HG03460 (cell line): ENCODE results near the gene ZNF621.
"Not testable (repeated sequence)": the region's sequence is repeated elsewhere in the genome, so short reads cannot be mapped to it uniquely, and the experiment has no call there.

Experiments used
- ATAC-seq: cut with Tn5 transposase; IDR thresholded peaks from one replicate; pipeline ENCODE4 v1.9.1; 2021; ENCODE audit not compliant: unreplicated experiment

Gene ZNF621

DNA sequence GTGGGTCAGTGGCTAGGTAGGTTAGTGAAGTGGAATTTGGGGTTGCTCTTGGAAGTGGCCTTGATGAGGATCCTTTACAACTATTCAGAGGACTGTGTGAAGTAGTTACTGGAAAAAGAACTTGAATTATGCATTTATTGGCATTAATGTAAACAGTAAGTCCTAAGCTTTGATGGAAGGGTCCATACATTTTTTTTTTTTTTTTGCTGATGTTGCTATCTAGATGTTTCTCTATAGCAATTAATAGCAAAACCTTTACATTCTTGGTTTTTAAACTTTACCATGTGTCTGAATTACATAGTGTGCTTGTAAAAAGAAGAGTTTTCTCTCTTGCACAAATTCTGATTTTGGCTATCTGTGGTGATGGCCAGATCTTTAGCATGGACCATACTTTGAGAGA, 9.5 kb downstream of the ZNF621 start:
- no peak for ATAC-seq

GRCh38 chr3:40546816-40547215, 22.1 kb downstream of the ZNF621 start:
- no peak for ATAC-seq

GRCh38 chr3:40550167-40550566, 25.4 kb downstream of the ZNF621 start:
- ATAC-seq = no peak

- ATAC-seq = no peak
These were observed 32.9 kb downstream of the ZNF621 start for GRCh38 chr3:40557575-40558161.

GRCh38 chr3:40562482-40562881, 37.7 kb downstream of the ZNF621 start:
- not testable (repeated sequence) for ATAC-seq

DNA sequence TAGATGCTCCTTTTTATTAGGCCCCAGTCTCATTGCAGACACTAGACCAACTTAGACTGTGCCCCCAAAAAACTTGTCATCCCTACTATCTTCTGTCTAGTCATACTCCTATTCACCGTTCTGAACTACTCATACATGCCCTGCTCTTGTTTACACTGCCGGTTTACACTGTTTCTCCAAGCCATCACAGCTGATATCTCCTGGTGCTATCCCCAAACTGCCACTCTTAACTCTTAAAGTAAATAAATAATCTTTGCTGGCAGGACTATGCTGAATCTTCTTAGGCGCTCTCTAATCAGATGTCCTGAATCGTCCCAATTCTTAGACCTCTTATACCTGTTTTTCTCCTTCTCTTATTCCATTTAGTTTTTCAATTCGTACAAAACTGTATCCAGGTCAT, 40.9 kb downstream of the ZNF621 start:
- ATAC-seq = not testable (repeated sequence)

DNA sequence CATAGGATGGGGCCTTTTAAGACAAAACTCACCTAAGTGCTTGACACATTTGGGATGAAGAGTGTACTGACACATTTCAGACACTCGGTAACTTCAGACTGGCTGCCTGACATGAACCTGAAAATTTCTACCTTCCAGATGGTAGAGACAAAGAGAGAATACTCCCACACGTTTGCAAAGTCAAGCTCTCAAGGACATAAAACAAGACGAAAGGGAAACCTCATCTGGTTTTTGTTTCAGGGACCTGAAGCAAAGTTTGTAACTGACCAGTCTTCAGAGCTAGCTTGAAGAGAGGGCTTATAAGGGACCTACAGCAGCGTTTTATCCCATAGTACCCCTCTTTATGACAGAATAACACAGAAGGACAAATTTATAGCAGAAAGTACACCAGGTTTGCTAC, 41.9 kb downstream of the ZNF621 start:
- no peak for ATAC-seq

DNA sequence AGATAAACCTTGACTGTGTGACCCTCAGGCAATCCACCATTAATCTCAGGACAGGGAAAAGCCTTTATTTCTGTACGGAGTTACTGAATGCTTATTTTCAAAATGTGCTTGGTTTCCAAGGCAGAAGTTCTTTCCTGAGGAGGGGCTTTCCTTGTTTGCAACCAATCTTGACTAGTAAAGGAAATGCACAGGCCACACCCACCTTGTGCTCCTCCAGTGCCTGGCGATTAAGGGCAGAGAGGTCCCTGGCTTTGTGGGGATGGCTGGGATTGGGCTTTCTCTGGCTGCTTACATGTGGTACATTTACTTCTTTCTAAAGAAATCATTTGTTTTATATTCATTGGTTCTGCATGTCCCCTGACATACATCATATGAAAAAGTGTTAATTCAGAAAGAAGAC, 47.8 kb downstream of the ZNF621 start:
- ATAC-seq = no peak

GRCh38 chr3:40574050-40574449, 49.3 kb downstream of the ZNF621 start:
- no peak for ATAC-seq

GRCh38 chr3:40574661-40575060, 49.9 kb downstream of the ZNF621 start:
- ATAC-seq = no peak

DNA sequence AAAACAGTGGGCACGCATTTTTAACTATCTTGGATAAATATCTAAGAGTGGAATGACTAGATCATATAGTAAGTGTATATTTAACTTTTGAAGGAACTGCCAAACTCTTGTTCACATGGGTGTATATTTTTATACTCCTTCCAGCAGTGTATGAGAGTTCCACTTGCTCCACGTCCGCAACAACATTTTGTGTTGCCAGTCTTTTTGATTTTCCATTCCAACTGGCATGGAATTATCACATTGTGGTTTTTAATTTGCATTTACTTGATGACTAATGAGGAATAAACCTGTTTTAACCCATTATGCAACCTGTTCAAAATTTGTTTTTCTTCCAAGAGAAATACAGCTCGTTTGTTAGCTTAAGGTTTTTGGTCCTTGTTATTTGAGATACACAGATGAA, 51.6 kb downstream of the ZNF621 start:
- no peak for ATAC-seq

DNA sequence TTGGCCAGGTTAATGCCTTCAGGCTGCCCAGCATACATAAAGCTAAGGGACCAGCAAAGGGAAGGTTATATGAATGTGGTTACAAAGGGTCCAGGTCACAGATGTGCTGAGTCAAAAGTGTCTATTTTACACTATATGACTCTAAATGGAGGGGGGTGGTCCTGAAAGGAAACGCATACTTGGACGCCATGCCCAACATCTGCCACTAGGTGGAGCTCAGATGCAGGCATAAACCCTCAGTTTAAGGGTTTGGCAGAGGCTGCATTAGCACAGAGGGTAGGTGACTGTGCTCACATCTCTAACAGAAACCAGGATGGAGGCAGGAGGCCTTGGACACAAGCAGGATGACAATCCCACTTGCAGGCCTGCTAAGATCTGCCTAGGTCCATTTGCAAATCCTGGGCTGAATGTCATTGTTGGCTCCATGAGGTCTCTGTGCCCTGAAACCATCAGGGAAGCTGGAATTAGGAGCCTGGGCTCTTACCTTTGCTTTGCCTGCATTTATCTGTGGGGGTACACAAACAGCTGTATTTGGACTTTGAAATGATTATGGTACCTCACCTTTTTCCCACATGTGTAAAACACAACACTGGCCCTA, 55.8 kb downstream of the ZNF621 start:
- ATAC-seq = no peak

DNA sequence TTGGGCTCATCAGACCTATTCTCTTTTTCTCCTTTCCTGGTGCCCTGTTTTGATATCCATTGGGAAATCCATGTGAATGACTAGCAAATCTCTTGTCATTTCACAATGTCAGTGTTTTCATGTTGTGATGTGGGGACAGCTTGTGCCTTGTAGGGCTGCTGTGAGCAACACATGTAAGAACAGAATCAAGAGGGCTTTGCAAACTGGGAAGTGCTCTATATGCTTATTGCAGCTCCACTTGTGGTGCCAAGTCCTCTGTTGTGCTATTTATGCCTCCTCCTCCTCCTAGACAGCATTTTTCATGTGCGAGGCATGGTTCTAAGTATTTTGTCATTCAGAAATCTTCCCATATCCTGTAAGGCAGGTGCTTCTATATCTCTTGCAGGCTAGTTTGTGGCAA, 56.4 kb downstream of the ZNF621 start:
- no peak for ATAC-seq

DNA sequence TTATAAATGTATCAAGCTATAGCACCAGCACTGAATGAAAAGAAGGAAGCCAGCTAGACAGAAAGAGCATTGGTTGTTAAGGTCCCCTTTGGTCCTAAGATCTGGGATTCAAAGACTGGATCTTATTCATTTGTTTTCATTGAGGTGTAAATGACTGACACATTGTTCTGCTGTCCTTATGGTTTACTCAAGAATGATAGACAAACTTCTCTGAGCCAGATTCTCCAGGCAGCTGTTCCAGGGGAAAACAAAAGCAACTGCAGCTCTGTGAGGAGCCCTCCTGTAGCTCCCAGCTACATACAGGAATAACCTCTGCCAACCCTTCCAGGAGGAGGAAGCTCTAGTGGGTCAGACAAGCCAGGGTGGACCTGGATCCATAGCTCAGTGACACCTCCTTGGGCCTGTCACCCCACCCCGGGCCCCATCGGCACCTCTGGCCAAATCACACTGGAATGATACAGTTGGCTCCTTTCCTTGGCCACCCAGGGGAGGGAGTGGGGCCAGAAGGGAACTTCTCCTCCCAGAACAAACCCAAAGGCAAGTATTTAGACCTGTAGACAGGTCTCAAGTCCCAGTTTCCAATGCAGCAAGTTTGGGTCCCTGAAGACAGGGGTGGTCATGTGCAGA, 57.8 kb downstream of the ZNF621 start:
- ATAC-seq = no peak

- no peak for ATAC-seq
These were observed 58.9 kb downstream of the ZNF621 start for GRCh38 chr3:40583691-40584090.

DNA sequence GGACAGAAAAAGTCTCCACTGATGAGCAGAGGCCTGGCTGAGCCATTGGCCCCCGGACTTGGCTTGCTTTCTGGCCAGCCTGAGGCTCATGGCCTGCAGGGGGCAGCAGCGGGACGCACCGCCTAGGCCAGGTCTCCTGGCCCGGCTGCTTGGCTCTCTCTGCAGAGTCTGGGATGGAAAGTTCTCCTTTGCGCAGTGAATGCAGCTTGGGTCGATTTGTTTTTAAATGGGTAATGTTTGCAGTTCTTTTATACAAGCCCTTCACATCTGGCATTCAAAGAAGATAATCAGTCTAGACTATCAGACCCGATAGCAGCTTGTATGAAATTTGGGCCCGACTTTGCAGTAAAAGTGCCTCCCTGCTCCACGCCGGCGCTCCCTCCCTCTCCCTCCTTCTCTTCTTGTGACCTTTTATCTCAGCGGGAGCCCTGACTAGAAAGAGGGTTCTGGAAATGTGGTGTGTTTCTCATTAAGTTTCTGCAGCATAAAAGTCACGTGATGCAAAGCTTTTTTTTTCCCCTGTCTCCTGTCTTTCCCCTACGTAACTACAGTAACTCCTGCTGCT, 59.9 kb downstream of the ZNF621 start:
- ATAC-seq = no peak

- no peak for ATAC-seq
These were observed 60.7 kb downstream of the ZNF621 start for GRCh38 chr3:40585381-40586016.

DNA sequence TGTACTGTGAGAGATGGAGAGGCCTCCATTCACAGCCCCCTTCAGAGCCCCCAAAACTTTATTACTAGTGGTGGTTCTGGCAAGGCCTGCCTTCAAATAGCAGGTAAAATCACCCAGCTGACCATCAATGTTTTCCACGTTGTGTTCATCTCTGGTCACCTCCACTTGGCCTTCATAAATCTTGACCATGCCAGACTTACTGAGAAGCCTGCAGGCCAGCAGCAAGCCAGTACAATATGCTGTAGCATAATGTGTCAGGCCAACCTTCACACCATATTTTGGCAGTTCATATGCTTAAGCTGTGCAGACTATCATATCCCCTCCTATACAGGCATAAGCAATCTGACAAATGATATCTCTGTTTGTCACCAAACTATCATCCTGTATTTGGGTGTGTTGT, 62.1 kb downstream of the ZNF621 start:
- ATAC-seq = no peak

DNA sequence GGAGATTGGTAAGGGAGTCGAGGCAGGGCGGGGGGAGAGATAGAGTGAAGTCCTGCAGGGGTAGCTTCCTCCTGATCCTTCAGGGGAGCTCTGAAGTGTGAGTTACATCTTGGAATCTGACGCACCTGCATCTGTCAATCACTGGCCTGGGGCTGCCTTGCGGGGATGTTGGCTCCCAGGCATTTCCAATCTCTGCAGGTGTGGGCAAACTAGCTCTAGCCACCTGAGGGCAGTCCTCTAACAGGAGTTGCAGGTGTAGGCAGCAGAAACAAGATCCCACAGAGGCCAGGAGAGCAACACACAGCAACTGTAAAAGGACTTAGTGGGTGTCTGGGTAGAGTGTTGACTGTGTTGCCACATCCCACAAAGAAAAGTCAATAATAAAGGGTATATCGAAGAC, 63.6 kb downstream of the ZNF621 start:
- no peak for ATAC-seq
